ENCODE measurements around the gene GRWD1.

DNA sequence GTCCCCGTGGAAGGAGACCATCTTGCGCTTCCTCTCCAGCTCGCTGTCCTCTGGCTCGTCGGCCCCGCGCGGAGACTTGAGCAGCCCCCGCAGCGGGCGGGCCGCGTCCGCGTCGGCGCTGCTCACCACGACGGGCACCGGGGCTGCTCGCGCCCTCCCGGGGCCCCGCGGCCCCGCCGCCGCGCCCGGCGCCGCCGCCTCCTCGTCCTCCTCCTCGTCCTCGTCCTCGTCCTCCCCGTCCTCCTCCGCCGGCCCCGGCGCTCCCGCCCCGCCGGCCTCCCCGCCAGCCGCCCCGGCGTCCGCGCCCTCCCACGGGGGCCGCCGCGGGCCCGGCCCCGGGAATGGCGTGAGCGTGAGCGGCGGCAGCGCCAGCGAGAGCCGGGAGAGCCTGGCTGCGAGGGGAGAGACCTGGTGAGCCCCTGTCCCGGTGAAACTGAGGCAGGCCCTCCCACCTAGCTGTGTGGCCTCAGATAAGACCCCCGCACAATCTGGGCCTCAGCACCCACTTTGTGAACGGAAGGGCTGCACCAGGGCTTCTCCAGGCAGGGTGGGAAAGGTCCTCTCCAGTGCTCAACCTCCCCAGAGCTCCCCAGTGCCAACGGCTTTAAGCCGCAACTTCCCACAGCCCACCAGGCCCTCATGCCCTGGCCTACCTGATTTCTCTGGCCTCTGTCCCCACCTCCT is 48.1 kb downstream of the GRWD1 start:
- TF ChIP-seq NFRKB (IDR thresholded peaks at IDR 0.05) (no peak), CTBP1 (IDR thresholded peaks at IDR 0.05; ENCODE audit: borderline replicate concordance) (no peak), BHLHE40 (IDR thresholded peaks at IDR 0.05; ENCODE audit: borderline replicate concordance) (no peak), HDGF (IDR thresholded peaks at IDR 0.05; ENCODE audit: borderline replicate concordance) (no peak), SUZ12 (IDR thresholded peaks at IDR 0.05) (no peak), ELF4 (IDR thresholded peaks at IDR 0.05) (no peak), FOXM1 (IDR thresholded peaks at IDR 0.05; ENCODE audit: borderline replicate concordance) (no peak)

All from HEK293T (cell line).